HG03571 (cell line): ENCODE results near the gene NRBF2.
A peak's percentile ranks its signal among the peaks of the same experiment; 100 is the strongest.

Experiments used
- ATAC-seq: cut with Tn5 transposase; IDR thresholded peaks from one replicate; pipeline ENCODE4 v1.9.1; 2021; ENCODE audit not compliant: unreplicated experiment

NRBF2 gene

DNA sequence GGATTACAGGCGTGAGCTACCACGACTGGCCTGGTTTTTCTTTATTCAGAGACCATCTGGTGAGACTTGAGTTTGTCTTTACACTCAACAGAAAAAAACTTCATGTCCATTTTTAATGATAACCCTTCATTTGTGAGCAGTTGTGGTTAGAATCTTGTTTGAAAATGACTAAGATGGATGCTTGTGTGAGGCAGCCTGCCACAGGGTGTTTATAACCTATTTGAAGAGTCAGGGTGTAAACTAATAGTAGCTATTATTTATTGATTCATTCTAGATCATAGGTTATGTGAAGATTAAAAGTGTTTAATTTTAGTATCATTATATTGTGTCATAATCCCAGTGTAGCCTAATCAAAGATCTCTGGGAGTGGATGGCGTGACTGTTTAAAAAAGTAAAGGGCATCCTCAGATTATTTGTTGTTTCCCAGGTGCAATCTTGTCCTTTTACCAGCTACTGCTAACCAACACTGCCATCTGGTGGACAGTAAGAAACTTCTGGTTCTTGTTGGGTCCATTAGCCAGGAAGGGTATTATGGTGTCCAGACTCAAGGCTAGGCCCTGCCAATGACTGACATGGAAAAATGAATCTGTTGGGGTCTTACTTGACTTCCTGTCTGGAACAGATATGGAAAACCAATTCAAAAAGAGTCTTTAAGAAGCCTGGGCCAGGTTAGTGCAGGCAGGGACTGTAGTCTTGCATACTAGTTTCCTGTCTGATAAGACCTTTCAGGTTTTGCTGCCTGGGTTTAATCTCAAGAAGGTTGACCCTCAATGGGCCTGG, 24.9 kb downstream of the NRBF2 start:
- ATAC-seq = peak; percentile 75

- ATAC-seq = no peak
Measured at GRCh38 chr10:63161592-63161991, 28.5 kb downstream of the NRBF2 start.

GRCh38 chr10:63164166-63164623, 31.1 kb downstream of the NRBF2 start:
- no peak for ATAC-seq

- no peak for ATAC-seq
Measured at GRCh38 chr10:63165249-63165648, 32.1 kb downstream of the NRBF2 start.

GRCh38 chr10:63166742-63167258, 33.7 kb downstream of the NRBF2 start:
- peak; percentile 51 for ATAC-seq

DNA sequence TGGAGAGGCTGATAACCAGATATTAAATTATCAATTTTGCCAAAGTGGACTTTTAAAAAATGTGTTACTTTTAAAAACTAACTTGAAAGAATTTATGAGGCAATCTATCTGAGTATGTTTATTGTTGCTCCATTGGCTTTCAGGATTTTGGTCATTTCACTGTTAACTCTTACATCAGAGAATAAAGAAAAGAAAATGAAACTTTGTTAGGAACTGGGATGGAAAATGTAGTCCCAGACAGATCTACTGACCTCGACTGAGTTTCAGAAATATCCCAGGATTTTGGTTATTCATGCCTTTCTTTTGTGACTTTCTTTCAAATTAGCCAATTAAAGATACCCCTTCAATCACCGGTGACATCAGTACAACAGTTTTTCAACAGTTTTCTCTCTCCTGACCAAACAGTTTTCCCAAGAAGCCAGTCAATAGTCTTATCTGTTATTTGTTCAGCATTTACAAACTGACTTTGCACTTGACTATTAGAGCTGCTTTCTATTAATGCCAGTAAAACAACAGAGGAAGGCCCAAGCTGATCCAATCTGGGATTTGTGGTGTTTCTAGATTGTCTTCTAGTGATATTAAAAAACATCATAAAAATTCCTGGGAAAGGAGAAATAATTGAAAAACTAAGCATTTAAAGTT, 35.8 kb downstream of the NRBF2 start:
- no peak for ATAC-seq

DNA sequence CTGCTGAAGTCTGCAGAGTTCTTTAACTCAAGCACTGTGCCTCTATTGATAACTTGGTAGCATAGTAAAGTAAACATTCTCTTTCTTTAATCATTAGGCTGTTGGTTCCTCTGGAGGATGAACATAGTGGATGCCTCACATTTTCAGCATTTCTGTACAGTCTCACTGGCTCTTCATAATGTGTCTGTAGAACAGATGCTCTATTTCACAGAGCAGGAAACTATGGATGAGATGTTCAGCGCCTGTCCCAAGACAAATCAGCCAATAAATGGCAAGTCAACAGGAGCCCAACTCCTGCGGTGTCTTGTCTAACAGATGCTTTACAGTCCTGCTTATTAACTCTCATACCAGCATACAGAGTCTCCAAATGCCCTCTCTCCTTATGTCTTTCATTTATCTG, 36.5 kb downstream of the NRBF2 start:
- no peak for ATAC-seq

- no peak for ATAC-seq
Measured at GRCh38 chr10:63171255-63171855, 38.2 kb downstream of the NRBF2 start.

DNA sequence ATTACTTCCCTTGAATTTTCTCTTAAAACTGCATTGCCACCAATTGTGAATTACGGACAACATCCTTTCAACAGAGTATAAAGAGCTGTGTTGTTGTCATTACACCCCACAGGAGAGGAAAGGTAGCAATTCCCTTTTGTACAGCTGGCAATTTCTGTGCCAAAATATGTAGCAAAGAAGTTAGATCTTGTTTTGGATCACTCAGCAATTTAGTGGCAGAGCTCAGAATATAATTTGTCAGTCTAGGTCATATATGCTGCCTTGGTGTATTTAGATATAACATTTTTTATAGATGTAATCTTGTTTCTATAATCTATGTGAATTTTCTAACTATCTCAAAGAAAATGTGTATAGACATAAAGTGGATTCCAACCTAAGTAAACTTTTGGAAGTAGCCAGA, 38.8 kb downstream of the NRBF2 start:
- ATAC-seq = no peak

DNA sequence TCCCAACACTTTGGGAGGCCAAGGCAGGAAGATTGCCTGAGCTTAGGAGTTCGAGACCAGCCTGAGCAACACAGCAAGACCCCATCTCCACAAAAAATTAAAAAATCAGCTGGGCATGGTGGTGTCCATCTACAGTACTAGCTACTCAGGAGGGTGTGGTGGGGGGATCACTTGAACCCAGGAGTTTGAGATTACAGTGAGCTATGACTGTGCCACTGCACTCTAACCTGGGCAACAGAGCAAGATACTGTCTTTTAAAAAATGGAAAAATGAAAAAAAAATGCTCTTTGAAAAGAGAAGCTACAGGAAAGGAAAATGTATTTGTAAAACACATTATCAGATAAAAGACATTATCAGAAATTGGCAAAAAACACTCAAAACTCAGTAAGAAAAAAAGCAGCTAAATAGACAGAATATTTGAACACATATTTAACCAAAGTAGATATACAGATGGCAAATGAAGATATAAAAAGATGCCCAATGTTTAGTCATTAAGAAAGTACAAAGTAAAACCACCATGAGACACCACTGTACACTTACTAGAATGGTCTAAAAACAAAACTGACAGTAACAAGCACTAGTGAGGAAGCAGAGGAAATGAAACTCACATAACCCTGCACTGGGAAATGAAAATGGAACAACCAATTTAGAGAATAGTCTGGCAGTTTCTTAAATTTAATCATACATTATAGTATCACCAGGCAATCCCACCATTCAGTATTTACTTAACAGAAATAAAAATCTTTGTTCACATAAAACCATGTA, 40.5 kb downstream of the NRBF2 start:
- ATAC-seq = peak; percentile 97

DNA sequence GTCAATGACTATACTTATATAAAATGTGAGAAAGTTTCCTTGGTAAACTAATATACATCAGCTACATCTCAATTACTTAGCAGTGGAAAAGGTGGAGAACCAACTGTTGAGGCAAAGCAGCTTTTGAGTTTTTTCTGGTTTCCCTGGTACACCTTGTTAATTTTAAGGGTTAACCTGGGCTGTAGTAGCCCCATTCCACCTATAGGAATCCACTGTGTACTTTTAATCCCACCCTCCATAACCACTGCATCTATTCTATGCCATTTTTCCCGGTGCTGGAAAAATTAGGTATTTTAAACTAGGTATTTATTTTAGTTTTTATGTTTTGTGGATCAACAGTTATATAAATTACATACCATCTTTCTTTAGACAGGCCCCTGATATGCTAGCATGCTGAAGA, 42.4 kb downstream of the NRBF2 start:
- ATAC-seq = no peak

- no peak for ATAC-seq
Measured at GRCh38 chr10:63192826-63193225, 59.7 kb downstream of the NRBF2 start.

DNA sequence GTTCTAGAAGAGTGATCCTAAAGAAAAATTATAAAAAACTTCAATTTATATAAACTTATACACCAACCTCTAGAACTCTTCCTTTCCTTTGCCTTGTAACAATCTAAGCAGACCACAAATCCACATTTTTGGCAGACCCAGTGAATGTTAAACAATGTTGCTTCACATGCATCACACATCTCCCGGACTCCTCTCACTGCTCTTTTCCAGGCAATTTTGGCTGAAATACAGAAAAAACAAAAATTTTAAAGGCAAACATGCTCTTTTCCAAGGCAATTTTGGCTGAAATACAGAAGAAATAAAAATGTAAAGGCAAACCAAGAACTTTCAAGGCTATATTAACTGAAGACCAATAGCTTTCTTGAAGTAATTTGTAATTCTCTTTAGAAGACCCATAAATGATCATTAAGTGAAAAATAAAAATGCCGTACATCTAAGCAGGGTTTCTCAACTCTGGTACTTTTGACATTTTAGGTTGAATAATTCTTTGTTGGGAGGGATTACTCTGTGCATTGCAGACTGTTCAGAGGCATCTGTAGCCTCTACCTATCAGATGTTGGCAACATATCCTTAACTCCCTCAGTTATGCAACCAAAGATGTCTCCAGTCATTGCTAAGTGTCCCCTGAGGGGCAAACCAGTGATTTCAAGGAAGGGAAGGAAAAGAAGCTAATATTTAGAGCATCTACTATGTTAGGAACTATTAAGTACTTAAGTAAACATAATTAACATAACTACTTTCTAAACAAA, 64.4 kb downstream of the NRBF2 start:
- no peak for ATAC-seq

GRCh38 chr10:63199716-63200115, 66.6 kb downstream of the NRBF2 start:
- no peak for ATAC-seq

GRCh38 chr10:63200431-63200830, 67.3 kb downstream of the NRBF2 start:
- no peak for ATAC-seq

GRCh38 chr10:63201118-63201517, 68.0 kb downstream of the NRBF2 start:
- ATAC-seq = no peak
